ENCODE data around the gene GPR26. TPM values are rescaled to one million over a fixed set of nuclear protein-coding genes. Genes with fewer than 3 reads are reported as not detected.

GPR26 gene
- total RNA-seq, 4 donors from 2014 or later, result not detected

GRCh38 chr10:123669886-123670285 is 3.7 kb downstream of the GPR26 start:
- in situ Hi-C loops (cut with MboI; ENCODE audit: low sequenced_read_pairs in 4 of 4), result no loop called here
- TF ChIP-seq POLR2A (IDR thresholded peaks at IDR 0.05) (no peak), CTCF (IDR thresholded peaks at IDR 0.05 in 4 of 5, conservative IDR thresholded peaks at IDR 0.05 in 1 of 5) (no peak)
- intact Hi-C loops (cut with DNase I; ENCODE audit: low total_unique reads), result no loop called here
- no peak overlapping the region for H3K4me3 ChIP-seq
- no peak overlapping the region for H3K27ac ChIP-seq
- H3K27me3 ChIP-seq, result peaks cover 6 to 10% (median 8%) of the 10 kb centered on the region in 3 donors
- no peaks in the 10 kb centered on the region for H3K4me1 ChIP-seq
- DNase-seq, result no peak
- H3K36me3 ChIP-seq, result no peaks in the 10 kb centered on the region
- no peak for ATAC-seq
- no peaks in the 10 kb centered on the region for H3K9me3 ChIP-seq

GRCh38 chr10:123673198-123673597 is 7.0 kb downstream of the GPR26 start:
- TF ChIP-seq POLR2A (IDR thresholded peaks at IDR 0.05), result no peak
- no peak for TF ChIP-seq CTCF (IDR thresholded peaks at IDR 0.05 in 4 of 5, conservative IDR thresholded peaks at IDR 0.05 in 1 of 5)
- no peaks in the 10 kb centered on the region for H3K9me3 ChIP-seq
- intact Hi-C loops (cut with DNase I; ENCODE audit: low total_unique reads) (no loop called here), in situ Hi-C loops (cut with MboI; ENCODE audit: low sequenced_read_pairs in 4 of 4) (no loop called here)
- no peaks in the 10 kb centered on the region for H3K36me3 ChIP-seq
- no peak overlapping the region for H3K4me3 ChIP-seq
- peaks cover 0 to 2% (median 0%) of the 10 kb centered on the region in 3 donors for H3K27me3 ChIP-seq
- no peak overlapping the region for H3K27ac ChIP-seq
- DNase-seq (no peak), ATAC-seq (no peak)
- H3K4me1 ChIP-seq, result no peaks in the 10 kb centered on the region

- Histone ChIP-seq H3K9me3 (no peaks in the 10 kb centered on the region), H3K27ac (no peak overlapping the region), H3K27me3 (peaks cover 0 to 2% (median 0%) of the 10 kb centered on the region in 3 donors), H3K4me3 (no peak overlapping the region), H3K4me1 (no peaks in the 10 kb centered on the region), H3K36me3 (no peaks in the 10 kb centered on the region)
- in situ Hi-C loops (cut with MboI; ENCODE audit: low sequenced_read_pairs in 4 of 4), result no loop called here
- intact Hi-C loops (cut with DNase I; ENCODE audit: low total_unique reads), result no loop called here
- TF ChIP-seq POLR2A (IDR thresholded peaks at IDR 0.05) (no peak), CTCF (IDR thresholded peaks at IDR 0.05 in 4 of 5, conservative IDR thresholded peaks at IDR 0.05 in 1 of 5) (no peak)
- no peak for DNase-seq
- ATAC-seq, result no peak
Observed at GRCh38 chr10:123674741-123675140, 8.6 kb downstream of the GPR26 start.

GRCh38 chr10:123675811-123676210 is 9.7 kb downstream of the GPR26 start:
- Histone ChIP-seq H3K9me3 (no peaks in the 10 kb centered on the region), H3K27me3 (peaks cover 0 to 5% (median 0%) of the 10 kb centered on the region in 3 donors), H3K4me1 (no peaks in the 10 kb centered on the region), H3K4me3 (no peak overlapping the region), H3K36me3 (no peaks in the 10 kb centered on the region), H3K27ac (no peak overlapping the region)
- ATAC-seq (no peak), DNase-seq (no peak)
- in situ Hi-C loops (cut with MboI; ENCODE audit: low sequenced_read_pairs in 4 of 4), result no loop called here
- TF ChIP-seq POLR2A (IDR thresholded peaks at IDR 0.05) (no peak), CTCF (IDR thresholded peaks at IDR 0.05 in 4 of 5, conservative IDR thresholded peaks at IDR 0.05 in 1 of 5) (no peak)
- intact Hi-C loops (cut with DNase I; ENCODE audit: low total_unique reads), result no loop called here

- H3K27ac ChIP-seq, result no peak overlapping the region
- intact Hi-C loops (cut with DNase I; ENCODE audit: low total_unique reads), result no loop called here
- no peak overlapping the region for H3K4me3 ChIP-seq
- in situ Hi-C loops (cut with MboI; ENCODE audit: low sequenced_read_pairs in 4 of 4), result no loop called here
- DNase-seq, result no peak
- no peak for TF ChIP-seq POLR2A (IDR thresholded peaks at IDR 0.05)
- TF ChIP-seq CTCF (IDR thresholded peaks at IDR 0.05 in 4 of 5, conservative IDR thresholded peaks at IDR 0.05 in 1 of 5), result no peak
- peaks cover 0 to 5% (median 0%) of the 10 kb centered on the region in 3 donors for H3K27me3 ChIP-seq
- ATAC-seq, result no peak
- no peaks in the 10 kb centered on the region for H3K9me3 ChIP-seq
- H3K4me1 ChIP-seq, result no peaks in the 10 kb centered on the region
- no peaks in the 10 kb centered on the region for H3K36me3 ChIP-seq
Observed at GRCh38 chr10:123677556-123677955, 11.4 kb downstream of the GPR26 start.

All from gastrocnemius medialis (tissue), 4 donors.